Astrocyte (in vitro differentiated cells and primary cell): Measurements from ENCODE around the gene DHRS2. TPM values are rescaled to one million over a fixed set of nuclear protein-coding genes. Genes with fewer than 3 reads are reported as not detected.
A peak's percentile ranks its signal among the peaks of the same experiment; 100 is the strongest.

Source experiments
- DNase-seq: peaks from one replicate; pipeline ENCODE4 v3.0.0-alpha.2; 2010; ENCODE audit warnings: low read depth
- FAIRE-seq: peaks from 2 replicates; lab custom pipeline; 2011; peaks lifted over from hg19 to GRCh38; lab: Jason Lieb, UNC
- H2AFZ ChIP-seq: 2 replicates; pipeline ENCODE4 v1.6.0; 2012; ENCODE audit warnings: low read depth, low read length, inconsistent platforms
- H3K27ac ChIP-seq: 2 replicates; pipeline ENCODE4 v1.5.1; 2011; ENCODE audit warnings: low read depth, low read length, inconsistent platforms
- H3K27me3 ChIP-seq: 2 replicates; pipeline ENCODE4 v1.6.0; 2011; ENCODE audit warnings: low read length, inconsistent platforms; ENCODE audit not compliant: insufficient read depth
- H3K36me3 ChIP-seq: 2 replicates; pipeline ENCODE4 v1.5.1; 2011; ENCODE audit warnings: low read length, inconsistent platforms; ENCODE audit not compliant: insufficient read depth
- H3K4me1 ChIP-seq: 2 replicates; pipeline ENCODE4 v1.5.1; 2011; ENCODE audit warnings: low read length, inconsistent platforms; ENCODE audit not compliant: insufficient read depth
- H3K4me2 ChIP-seq: 2 replicates; pipeline ENCODE4 v1.6.0; 2012; ENCODE audit warnings: low read length, inconsistent platforms
- H3K4me3 ChIP-seq: 2 replicates; pipeline ENCODE4 v1.5.1; 2011; ENCODE audit warnings: low read depth, mild to moderate bottlenecking, low read length, inconsistent platforms; ENCODE audit not compliant: insufficient read depth
- H3K79me2 ChIP-seq: 2 replicates; pipeline ENCODE4 v1.6.0; 2012; ENCODE audit warnings: mild to moderate bottlenecking, low read length, inconsistent platforms; ENCODE audit not compliant: insufficient read depth
- H3K9ac ChIP-seq: 2 replicates; pipeline ENCODE4 v1.6.0; 2012; ENCODE audit warnings: mild to moderate bottlenecking, low read length, inconsistent platforms
- H3K9me3 ChIP-seq: 2 replicates; pipeline ENCODE4 v1.5.1; 2012; ENCODE audit warnings: low read depth, mild to moderate bottlenecking, low read length, inconsistent platforms; ENCODE audit not compliant: insufficient read depth
- H4K20me1 ChIP-seq: 2 replicates; pipeline ENCODE4 v1.6.0; 2012; ENCODE audit warnings: low read length, inconsistent platforms; ENCODE audit not compliant: insufficient read depth
- H3K27ac Mint-ChIP-seq: one replicate; pipeline ENCODE4 v1.8.0; 2021; ENCODE audit warnings: mild to moderate bottlenecking, mixed read lengths; ENCODE audit not compliant: unreplicated experiment
- H3K27me3 Mint-ChIP-seq: one replicate; pipeline ENCODE4 v1.8.0; 2021; ENCODE audit warnings: low read depth, mixed read lengths; ENCODE audit not compliant: unreplicated experiment
- H3K36me3 Mint-ChIP-seq: one replicate; pipeline ENCODE4 v1.8.0; 2021; ENCODE audit warnings: low read depth, mixed read lengths; ENCODE audit not compliant: unreplicated experiment
- H3K4me1 Mint-ChIP-seq: one replicate; pipeline ENCODE4 v1.8.0; 2021; ENCODE audit warnings: low read depth, mixed read lengths; ENCODE audit not compliant: unreplicated experiment
- H3K4me3 Mint-ChIP-seq: one replicate; pipeline ENCODE4 v1.8.0; 2021; ENCODE audit warnings: mild to moderate bottlenecking, moderate library complexity, mixed read lengths; ENCODE audit not compliant: unreplicated experiment
- H3K9me3 Mint-ChIP-seq: one replicate; pipeline ENCODE4 v1.8.0; 2021; ENCODE audit warnings: mild to moderate bottlenecking, mixed read lengths; ENCODE audit not compliant: unreplicated experiment
- CTCF ChIP-seq: IDR thresholded peaks from 2 replicates; pipeline ENCODE4 v1.5.1; 2011; ENCODE audit warnings: low read depth, mild to moderate bottlenecking, inconsistent platforms, low read length, moderate library complexity; ENCODE audit not compliant: insufficient read depth
- EZH2 ChIP-seq: IDR thresholded peaks from 2 replicates; pipeline ENCODE4 v1.6.1; 2012; ENCODE audit warnings: mild to moderate bottlenecking, low read length, inconsistent platforms; ENCODE audit not compliant: insufficient read depth
- total RNA-seq: library from RNA; stranded (reverse); gene quantifications from 2 replicates; pipeline ENCODE4 v1.2.1, GENCODE V29; 2021

DHRS2 gene
- total RNA-seq, 1 donor from 2014 or later: 1.1 TPM

- peaks cover 10% of the 10 kb centered on the region for H3K4me1 Mint-ChIP-seq
- no peak overlapping the region for H3K4me3 Mint-ChIP-seq
Observed at GRCh38 chr14:23638414-23639047, 2.4 kb downstream of the DHRS2 start.

GRCh38 chr14:23639048-23639890 lies 3.1 kb downstream of the DHRS2 start:
- no peak overlapping the region for H2AFZ ChIP-seq

More at GRCh38 chr14:23638414-23639047, 2.4 kb downstream of the DHRS2 start:
- H3K27me3 ChIP-seq: no peaks in the 10 kb centered on the region
- H3K27ac ChIP-seq: no peak overlapping the region
- Mint-ChIP-seq H3K27me3 (peaks cover 6% of the 10 kb centered on the region), H3K36me3 (no peaks in the 10 kb centered on the region), H3K9me3 (peaks cover 9% of the 10 kb centered on the region), H3K27ac (peak overlapping the region; percentile 72)
- no peaks in the 10 kb centered on the region for H3K9me3 ChIP-seq
- FAIRE-seq (no peak), DNase-seq (no peak)
- H3K4me3 ChIP-seq: no peak overlapping the region
- no peak overlapping the region for H3K4me2 ChIP-seq
- H3K36me3 ChIP-seq: no peaks in the 10 kb centered on the region
- H4K20me1 ChIP-seq: no peaks in the 10 kb centered on the region
- TF ChIP-seq EZH2: no peak
- TF ChIP-seq CTCF: no peak
- H3K79me2 ChIP-seq: no peaks in the 10 kb centered on the region
- no peak overlapping the region for H2AFZ ChIP-seq
- no peaks in the 10 kb centered on the region for H3K4me1 ChIP-seq
- H3K9ac ChIP-seq: no peak overlapping the region

More at GRCh38 chr14:23639048-23639890, 3.1 kb downstream of the DHRS2 start:
- no peak overlapping the region for H3K27ac ChIP-seq
- no peak for TF ChIP-seq CTCF
- H3K9ac ChIP-seq: no peak overlapping the region
- no peaks in the 10 kb centered on the region for H3K9me3 ChIP-seq
- no peaks in the 10 kb centered on the region for H3K79me2 ChIP-seq
- Mint-ChIP-seq H3K36me3 (no peaks in the 10 kb centered on the region), H3K27ac (peak overlapping the region; percentile 72), H3K4me1 (peaks cover 10% of the 10 kb centered on the region), H3K27me3 (peaks cover 5% of the 10 kb centered on the region), H3K4me3 (no peak overlapping the region), H3K9me3 (peaks cover 9% of the 10 kb centered on the region)
- H3K36me3 ChIP-seq: no peaks in the 10 kb centered on the region
- FAIRE-seq (no peak), DNase-seq (no peak)
- H3K27me3 ChIP-seq: no peaks in the 10 kb centered on the region
- H4K20me1 ChIP-seq: no peaks in the 10 kb centered on the region
- no peak overlapping the region for H3K4me2 ChIP-seq
- H3K4me1 ChIP-seq: no peaks in the 10 kb centered on the region
- no peak overlapping the region for H3K4me3 ChIP-seq
